ENCODE data around the gene PPP2R5D.
A peak's percentile ranks its signal among the peaks of the same experiment; 100 is the strongest.

Gene PPP2R5D

GRCh38 chr6:42963855-42964605 lies 20.3 kb upstream of the PPP2R5D start:
- TF ChIP-seq CTCF (IDR thresholded peaks at IDR 0.05; ENCODE audit: low read depth, low read length, poor library complexity, severe bottlenecking), result peak; percentile 39
- TF ChIP-seq EZH2phosphoT487 (IDR thresholded peaks at IDR 0.05; ENCODE audit: borderline replicate concordance, low read length), result no peak
- Histone ChIP-seq H3F3A (ENCODE audit: control insufficient read depth, insufficient read depth) (0 out of 2 replicates have a peak, but pooled peaks cover 5% of the 10 kb centered on the region), H3K27ac (ENCODE audit: low read depth, low read length) (no peak overlapping the region), H3K9me3 (ENCODE audit: control insufficient read depth, insufficient read depth, low read length) (no peaks in the 10 kb centered on the region), H4K20me1 (ENCODE audit: control insufficient read depth, insufficient read depth, low read depth, low read length) (no peaks in the 10 kb centered on the region; the same call in 1 of the 2 replicates), H3K9me2 (replicated peaks; ENCODE audit: control insufficient read depth, low read length) (no peaks in the 10 kb centered on the region), H3K4me3 (ENCODE audit: low read length) (no peak overlapping the region), H3K79me2 (ENCODE audit: control insufficient read depth, low read length) (no peaks in the 10 kb centered on the region), H3K4me1 (ENCODE audit: control insufficient read depth, low read length) (peaks cover 16% of the 10 kb centered on the region), H3K4me2 (ENCODE audit: low read length) (no peak overlapping the region), H3K27me3 (ENCODE audit: control insufficient read depth, low read length) (no peaks in the 10 kb centered on the region), H3K36me3 (ENCODE audit: control insufficient read depth, low read length) (peaks cover 51% of the 10 kb centered on the region)

GRCh38 chr6:42966571-42966970 lies 17.8 kb upstream of the PPP2R5D start:
- Histone ChIP-seq H3F3A (ENCODE audit: control insufficient read depth, insufficient read depth) (0 out of 2 replicates have a peak, but pooled peaks cover 5% of the 10 kb centered on the region), H3K4me3 (ENCODE audit: low read length) (no peak overlapping the region), H3K4me1 (ENCODE audit: control insufficient read depth, low read length) (no peaks in the 10 kb centered on the region), H3K36me3 (ENCODE audit: control insufficient read depth, low read length) (peaks cover 63% of the 10 kb centered on the region), H3K27me3 (ENCODE audit: control insufficient read depth, low read length) (no peaks in the 10 kb centered on the region), H3K4me2 (ENCODE audit: low read length) (no peak overlapping the region), H3K9me3 (ENCODE audit: control insufficient read depth, insufficient read depth, low read length) (no peaks in the 10 kb centered on the region), H3K9me2 (replicated peaks; ENCODE audit: control insufficient read depth, low read length) (no peaks in the 10 kb centered on the region), H3K79me2 (ENCODE audit: control insufficient read depth, low read length) (0 out of 2 replicates have a peak, but pooled peaks cover 2% of the 10 kb centered on the region), H3K27ac (ENCODE audit: low read depth, low read length) (no peak overlapping the region), H4K20me1 (ENCODE audit: control insufficient read depth, insufficient read depth, low read depth, low read length) (no peaks in the 10 kb centered on the region; the same call in 1 of the 2 replicates)
- TF ChIP-seq EZH2phosphoT487 (IDR thresholded peaks at IDR 0.05; ENCODE audit: borderline replicate concordance, low read length), result no peak
- TF ChIP-seq CTCF (IDR thresholded peaks at IDR 0.05; ENCODE audit: low read depth, low read length, poor library complexity, severe bottlenecking), result no peak

- H3K4me3 ChIP-seq (ENCODE audit: low read length), result no peak overlapping the region
- peaks cover 3% of the 10 kb centered on the region; the same call in 1 of the 2 replicates for H3K79me2 ChIP-seq (ENCODE audit: control insufficient read depth, low read length)
- H3K4me1 ChIP-seq (ENCODE audit: control insufficient read depth, low read length), result no peaks in the 10 kb centered on the region
- H3K27me3 ChIP-seq (ENCODE audit: control insufficient read depth, low read length), result no peaks in the 10 kb centered on the region
- peaks cover 62% of the 10 kb centered on the region for H3K36me3 ChIP-seq (ENCODE audit: control insufficient read depth, low read length)
- H3K4me2 ChIP-seq (ENCODE audit: low read length), result no peak overlapping the region
- no peak overlapping the region for H3K27ac ChIP-seq (ENCODE audit: low read depth, low read length)
- H3F3A ChIP-seq (ENCODE audit: control insufficient read depth, insufficient read depth), result 0 out of 2 replicates have a peak, but pooled peaks cover 4% of the 10 kb centered on the region
- H3K9me2 ChIP-seq (replicated peaks; ENCODE audit: control insufficient read depth, low read length), result no peaks in the 10 kb centered on the region
- H3K9me3 ChIP-seq (ENCODE audit: control insufficient read depth, insufficient read depth, low read length), result no peaks in the 10 kb centered on the region
- no peaks in the 10 kb centered on the region; the same call in 1 of the 2 replicates for H4K20me1 ChIP-seq (ENCODE audit: control insufficient read depth, insufficient read depth, low read depth, low read length)
- TF ChIP-seq EZH2phosphoT487 (IDR thresholded peaks at IDR 0.05; ENCODE audit: borderline replicate concordance, low read length) (no peak), CTCF (IDR thresholded peaks at IDR 0.05; ENCODE audit: low read depth, low read length, poor library complexity, severe bottlenecking) (no peak)
Observed at GRCh38 chr6:42967228-42967627, 17.1 kb upstream of the PPP2R5D start.

Measured in DOHH2 (cell line).